GM19238 (cell line): ENCODE data around the gene KRTAP11-1.

Source experiments
- DNase-seq: peaks from one replicate; pipeline ENCODE4 v3.0.0; 2011; ENCODE audit warnings: low spot score; ENCODE audit not compliant: insufficient read length

KRTAP11-1 gene

GRCh38 chr21:30881480-30881879 is at the start of gene KRTAP11-1:
KRTAP11-1 (minus strand) TSS chr21:30881580; CDS start chr21:30881524, 56 bp downstream.
- no peak for DNase-seq

DNA sequence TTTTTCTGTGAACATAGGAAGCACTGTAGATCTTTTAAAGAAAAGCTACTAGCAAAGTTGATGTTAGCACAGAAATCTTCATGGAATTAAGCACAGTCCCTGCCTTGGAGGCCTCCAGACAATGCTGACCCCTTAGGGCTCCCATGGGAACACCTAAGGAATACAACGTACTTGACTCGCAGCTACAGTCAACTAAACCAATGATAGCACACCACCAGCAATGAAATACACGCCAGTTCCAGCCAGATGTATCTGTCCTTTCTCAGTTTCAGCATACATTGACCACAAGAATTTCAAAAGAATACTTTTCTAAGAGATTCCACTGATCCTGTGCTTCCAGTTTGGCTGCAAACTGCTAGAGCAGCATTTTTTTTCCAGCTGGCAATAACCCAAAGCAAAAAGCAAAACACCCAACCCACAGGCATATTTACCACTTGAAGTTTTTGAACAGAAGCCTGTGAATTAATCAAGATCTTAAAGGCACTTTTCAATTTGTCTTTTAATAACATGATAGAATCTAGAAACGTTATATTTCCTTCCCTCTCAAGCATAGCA is 42.8 kb upstream of the KRTAP11-1 start:
- DNase-seq, result no peak

DNA sequence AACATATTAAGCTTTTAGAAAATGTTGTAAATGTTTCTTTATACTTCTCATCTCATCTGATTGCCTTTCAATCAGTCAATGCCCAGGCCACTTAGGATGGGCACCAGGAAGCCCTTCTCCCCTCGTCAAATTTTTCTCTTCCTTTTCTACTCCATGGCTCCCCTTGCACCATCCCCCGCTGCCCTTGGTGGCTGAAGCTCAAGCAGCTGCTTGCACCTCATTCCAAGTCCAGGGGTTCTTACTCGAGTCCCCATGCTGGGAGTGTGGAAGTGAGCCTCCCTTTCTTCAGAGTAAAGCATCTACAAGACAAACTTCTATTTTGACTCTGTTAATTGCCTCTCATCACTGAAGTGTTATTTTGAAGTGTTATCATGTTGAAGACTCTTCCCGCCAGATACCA is 39.7 kb upstream of the KRTAP11-1 start:
- no peak for DNase-seq

- no peak for DNase-seq
Observed at GRCh38 chr21:30917557-30917956, 36.2 kb upstream of the KRTAP11-1 start.

DNA sequence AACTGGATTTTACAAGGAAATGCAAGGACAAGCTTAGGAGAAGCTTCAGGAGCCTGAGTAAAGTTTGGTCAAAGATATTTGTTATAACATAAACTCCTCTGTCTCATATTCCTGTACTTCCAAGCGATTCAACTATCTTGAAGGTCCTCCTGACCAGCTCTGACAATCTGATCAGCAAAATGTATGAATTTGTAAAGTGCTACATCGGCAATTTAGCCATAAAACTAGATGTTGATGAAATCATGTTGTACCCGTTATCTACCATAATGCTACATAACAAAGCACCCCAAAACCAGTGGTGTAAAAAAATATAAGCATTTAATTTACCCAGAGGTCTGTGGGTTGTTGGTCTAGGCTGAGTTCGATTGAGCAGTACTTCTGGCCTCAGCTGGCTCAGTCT is 19.5 kb upstream of the KRTAP11-1 start:
- DNase-seq, result no peak

DNA sequence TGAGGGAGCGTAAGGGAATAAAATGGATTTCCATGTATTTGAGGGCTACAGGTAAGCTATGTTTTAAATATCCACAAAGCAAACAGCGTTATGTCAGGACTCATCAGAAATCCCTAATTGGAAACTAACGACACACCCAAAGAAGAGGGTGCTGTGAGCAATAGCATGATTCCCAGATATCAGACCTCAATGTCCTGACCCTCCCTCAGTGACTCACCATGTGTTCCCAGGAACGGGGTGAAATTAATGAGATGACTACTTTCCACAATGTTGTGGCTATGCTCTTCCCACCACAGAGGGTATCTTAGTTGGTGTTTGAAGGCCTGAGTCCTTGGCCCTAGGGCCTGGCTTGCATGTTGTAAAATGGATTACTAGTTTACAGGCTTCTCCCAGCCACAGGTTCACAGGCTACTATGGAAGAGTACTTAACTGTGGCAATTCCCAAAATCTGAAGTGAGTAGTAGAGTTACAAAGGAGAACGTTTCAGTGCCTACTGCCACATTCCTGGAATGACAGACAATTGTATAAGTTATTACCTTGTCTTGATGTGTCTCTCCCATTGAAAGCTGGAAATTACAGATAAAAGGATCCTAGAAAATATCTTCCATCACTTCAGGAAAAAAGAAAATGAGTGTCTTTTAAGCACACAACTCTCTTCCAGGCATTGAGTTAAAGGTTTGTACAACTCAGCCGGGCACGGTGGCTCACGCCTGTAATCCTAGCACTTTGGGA is 1.7 kb upstream of the KRTAP11-1 start:
- DNase-seq, result no peak

- DNase-seq, result no peak
Observed at GRCh38 chr21:30880914-30881313, 466 bp downstream of the KRTAP11-1 start.

DNA sequence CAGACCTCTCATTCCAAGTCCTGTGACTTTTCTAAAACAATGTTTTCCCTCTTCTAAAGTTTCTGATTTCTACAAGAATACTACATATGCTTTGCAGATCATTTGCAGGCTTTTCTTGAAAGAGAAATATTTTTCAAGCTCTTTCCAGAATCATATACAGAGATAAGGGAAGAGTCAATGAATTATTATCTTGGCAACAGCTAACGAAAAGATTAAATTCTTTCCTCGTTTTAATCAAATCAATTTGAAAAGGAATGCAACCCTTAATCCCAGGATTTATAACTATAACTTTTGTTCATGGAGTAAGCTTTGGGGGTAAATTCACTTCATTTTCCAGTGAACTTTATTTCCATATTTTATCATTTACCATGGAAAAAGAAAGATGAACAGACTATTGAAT is 6.9 kb downstream of the KRTAP11-1 start:
- DNase-seq, result no peak

DNA sequence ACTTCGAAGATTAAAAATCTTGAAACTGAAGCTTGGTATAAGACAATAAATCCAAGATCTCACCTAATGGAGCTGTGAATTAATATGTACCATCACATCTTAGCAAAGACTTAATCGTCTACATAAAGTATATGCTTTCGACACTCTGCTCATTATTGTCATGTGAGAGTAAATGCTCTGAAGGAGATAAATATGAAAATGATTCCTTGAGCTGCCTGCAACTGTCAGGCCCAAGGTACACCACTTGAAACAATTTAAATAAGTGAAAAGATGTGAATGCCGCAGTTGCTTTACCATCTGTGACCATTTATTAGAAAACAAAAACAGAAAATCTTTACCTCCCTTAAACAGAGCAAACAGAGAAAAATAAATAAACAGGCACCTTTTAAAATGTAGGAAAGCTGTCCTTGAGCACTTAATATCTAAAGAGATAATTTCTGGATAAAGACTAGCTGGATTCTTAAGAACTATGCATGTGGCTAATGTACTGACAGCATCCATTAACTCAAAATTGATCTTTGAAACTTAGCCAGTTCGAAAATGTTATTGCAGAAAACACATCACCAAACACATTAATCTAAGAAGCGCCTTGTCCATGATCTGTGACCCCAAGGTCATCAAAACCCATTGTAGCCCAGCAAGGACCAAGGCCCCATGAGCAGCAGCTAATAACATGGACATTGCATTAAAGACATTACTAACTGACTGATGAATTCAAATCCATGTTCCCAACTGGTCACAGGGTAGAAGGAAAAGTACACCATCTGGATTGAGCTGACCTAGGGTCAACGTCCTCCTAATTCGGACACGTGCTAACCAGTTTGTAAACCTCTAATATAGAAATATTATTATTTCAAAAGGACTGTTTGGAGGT is 33.5 kb downstream of the KRTAP11-1 start:
- no peak for DNase-seq

DNA sequence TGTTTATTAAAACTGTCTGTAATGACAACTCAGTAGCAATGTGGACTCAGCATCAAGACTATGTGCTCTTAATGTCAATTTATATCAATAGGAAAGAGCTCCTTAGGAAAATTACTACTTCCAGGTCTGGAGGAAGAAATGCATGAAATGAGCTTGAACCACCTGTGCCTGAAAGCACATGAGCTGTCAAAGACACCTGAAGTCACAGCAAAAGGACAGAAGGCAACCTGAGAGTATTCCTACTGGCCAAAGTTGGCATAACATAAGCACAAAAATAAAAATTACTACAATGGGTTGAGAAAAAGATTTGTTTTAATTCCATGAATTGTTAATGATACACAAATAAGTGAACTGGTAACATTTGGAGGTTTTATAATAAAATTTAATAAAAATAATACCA is 38.4 kb downstream of the KRTAP11-1 start:
- no peak for DNase-seq

DNA sequence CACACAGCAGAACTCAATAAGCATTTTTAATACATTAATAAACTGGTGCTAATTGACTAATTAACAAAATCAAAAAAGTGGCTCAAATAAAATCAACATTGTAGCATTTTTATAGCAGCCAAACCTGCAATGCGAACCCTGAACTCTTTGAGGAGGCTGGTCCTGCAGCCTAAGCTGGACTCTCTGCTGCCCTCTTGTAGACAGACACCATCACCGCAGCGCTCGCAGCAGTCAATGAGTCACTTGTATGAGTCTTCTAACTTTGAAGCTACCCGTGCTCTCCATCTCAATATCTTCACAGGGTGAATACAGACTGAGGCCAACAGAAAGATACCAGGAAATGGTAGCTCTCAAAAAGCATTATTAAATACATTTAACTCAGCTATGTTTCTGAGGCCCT is 42.1 kb downstream of the KRTAP11-1 start:
- no peak for DNase-seq

DNA sequence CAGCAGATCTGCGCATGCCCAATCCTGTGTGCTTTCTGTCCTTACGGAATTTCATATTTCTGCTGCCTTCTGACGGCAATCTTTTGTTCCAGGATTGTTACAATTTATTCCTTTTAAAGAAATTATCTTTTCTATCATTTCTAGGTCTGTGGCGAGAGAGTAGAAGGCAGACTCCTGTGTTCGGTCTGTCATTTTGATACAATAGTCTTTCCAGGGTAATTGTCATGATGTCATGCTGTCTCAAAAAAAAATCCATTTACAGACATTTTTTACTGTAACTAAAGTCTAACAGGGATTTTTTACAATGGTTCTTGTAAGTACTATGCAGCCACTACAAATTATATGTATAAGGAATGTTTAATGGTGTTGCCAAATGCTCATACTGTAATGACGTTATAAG is 42.8 kb downstream of the KRTAP11-1 start:
- no peak for DNase-seq

- no peak for DNase-seq
Observed at GRCh38 chr21:30831194-30831765, 50.1 kb downstream of the KRTAP11-1 start.
